ENCODE results near the gene DGKE.

Gene DGKE

GRCh38 chr17:56917559-56918296 is 83.8 kb downstream of the DGKE start:
- DNase-seq, result no peak

- DNase-seq, result no peak
These were observed 85.0 kb downstream of the DGKE start for GRCh38 chr17:56918916-56919315.

Data from Kasumi-1 (cell line).